B cell (primary cell): ENCODE results near the gene THSD4. TPM values are rescaled to one million over a fixed set of nuclear protein-coding genes. Genes with fewer than 3 reads are reported as not detected.

Experiments used
- ATAC-seq: fragments of 200-7000 bp; cut with Tn5 transposase; one replicate; pipeline ENCODE4 v1.10.0; 2021; ENCODE audit warnings: low read depth, mild to moderate bottlenecking, moderate number of reproducible peaks, moderate library complexity
- CTCF ChIA-PET: fragments of 350-600 bp; sonication (Branson Sonifier 250); formaldehyde crosslinking; loops from one replicate; lab custom pipeline; 2021; ENCODE audit warnings: antibody characterized with exemption, inconsistent platforms; lab: Charles Lee
- POLR2A ChIA-PET: fragments of 350-600 bp; sonication (Branson Sonifier 250); formaldehyde crosslinking; loops from one replicate; lab custom pipeline; 2021; ENCODE audit warnings: antibody characterized with exemption; lab: Charles Lee
- DNase-seq: peaks from one replicate; pipeline ENCODE4 v3.0.0; 2013
- H2AFZ ChIP-seq: 2 replicates; pipeline ENCODE4 v1.6.1; 2012; ENCODE audit warnings: mild to moderate bottlenecking, low read depth, low read length; ENCODE audit not compliant: insufficient read depth, poor library complexity, severe bottlenecking
- H3K27ac ChIP-seq, 2 donors: 1 replicate in 1 of 2; 2 replicates in 1 of 2; pipeline ENCODE4 v1.5.1; 2012 to 2013; ENCODE audit warnings: low read length in 2 of 2, mild to moderate bottlenecking in 2 of 2, moderate library complexity in 1 of 2
- H3K27me3 ChIP-seq, 4 experiments: fragments of 200-600 bp in 1 of 4; sonication (generic) in 1 of 4; replicated peaks in 1 of 4; 1 replicate in 2 of 4; 2 replicates in 2 of 4; pipeline versions ENCODE4 v1.6.1 to v1.7.0; 2013 to 2016; ENCODE audit warnings: low read length in 3 of 4, mild to moderate bottlenecking in 2 of 4, mixed read lengths in 1 of 4, moderate library complexity in 1 of 4; ENCODE audit not compliant: insufficient read depth in 4 of 4, control insufficient read depth in 3 of 4; ENCODE audit errors: control extremely low read depth in 1 of 4
- H3K36me3 ChIP-seq, 2 experiments: replicated peaks in 1 of 2; 1 replicate in 1 of 2; 2 replicates in 1 of 2; pipeline versions ENCODE4 v1.6.1 to v1.7.1; 2013; ENCODE audit warnings: low read length in 1 of 2; ENCODE audit not compliant: insufficient read depth in 2 of 2, control insufficient read depth in 1 of 2; ENCODE audit errors: control extremely low read depth in 1 of 2, extremely low read depth in 1 of 2
- H3K4me1 ChIP-seq, 2 donors: fragments of 200-600 bp in 1 of 2; sonication (generic) in 1 of 2; 1 replicate in 1 of 2; 2 replicates in 1 of 2; pipeline versions ENCODE4 v1.5.1 to v1.6.1; 2013 to 2017; ENCODE audit warnings: low read length in 2 of 2; ENCODE audit not compliant: control insufficient read depth in 2 of 2, insufficient read depth in 2 of 2
- H3K4me2 ChIP-seq: replicated peaks from 2 replicates; pipeline ENCODE3; 2012; ENCODE audit warnings: mild to moderate bottlenecking, low read depth, low read length; ENCODE audit not compliant: poor library complexity, severe bottlenecking
- H3K4me3 ChIP-seq, 5 experiments: fragments of 200-600 bp in 1 of 5; sonication (generic) in 1 of 5; 1 replicate in 3 of 5; 2 replicates in 2 of 5; pipeline versions ENCODE4 v1.5.1 to v1.7.0; 2011 to 2016; ENCODE audit warnings: low read length in 4 of 5, mild to moderate bottlenecking in 4 of 5, low read depth in 2 of 5, control low read depth in 1 of 5, moderate library complexity in 1 of 5; ENCODE audit not compliant: insufficient read depth in 1 of 5; ENCODE audit errors: control extremely low read depth in 1 of 5, extremely low read depth in 1 of 5
- H3K79me2 ChIP-seq: fragments of 200-600 bp; sonication (generic); one replicate; pipeline ENCODE4 v1.6.0; 2016; ENCODE audit warnings: low read length; ENCODE audit not compliant: control insufficient read depth, insufficient read depth
- H3K9ac ChIP-seq: fragments of 200-600 bp; sonication (generic); 2 replicates; pipeline ENCODE4 v1.6.1; 2017; ENCODE audit warnings: mild to moderate bottlenecking, low read length, moderate library complexity
- H3K9me3 ChIP-seq, 3 donors: one replicate each; pipeline versions ENCODE4 v1.6.1 to v1.7.1; 2013; ENCODE audit warnings: low read length in 2 of 3; ENCODE audit not compliant: control insufficient read depth in 2 of 3, insufficient read depth in 1 of 3; ENCODE audit errors: control extremely low read depth in 1 of 3
- H4K20me1 ChIP-seq: 2 replicates; pipeline ENCODE4 v1.6.0; 2012; ENCODE audit warnings: mild to moderate bottlenecking, low read length; ENCODE audit not compliant: insufficient read depth, control insufficient read depth, poor library complexity, severe bottlenecking
- H3K27ac Mint-ChIP-seq: one replicate; pipeline ENCODE4 v1.8.0; 2021; ENCODE audit warnings: mixed read lengths
- H3K27me3 Mint-ChIP-seq: one replicate; pipeline ENCODE4 v1.8.0; 2021; ENCODE audit warnings: mixed read lengths
- H3K4me1 Mint-ChIP-seq: one replicate; pipeline ENCODE4 v1.8.0; 2021; ENCODE audit warnings: mixed read lengths
- H3K4me3 Mint-ChIP-seq: one replicate; pipeline ENCODE4 v1.8.0; 2021; ENCODE audit warnings: mixed read lengths
- H3K9me3 Mint-ChIP-seq: one replicate; pipeline ENCODE4 v1.8.0; 2022; ENCODE audit warnings: mixed read lengths; ENCODE audit not compliant: insufficient read depth
- EZH2 ChIP-seq: IDR thresholded peaks from 2 replicates; pipeline ENCODE4 v1.6.1; 2012; ENCODE audit warnings: borderline replicate concordance, low read depth, mild to moderate bottlenecking, moderate library complexity, low read length; ENCODE audit not compliant: insufficient read depth, poor library complexity, severe bottlenecking
- WGBS: methylation state at CpG from one replicate; pipeline ENCODE4 v1.1.5; 2013; ENCODE audit warnings: missing lambda C conversion rate; ENCODE audit not compliant: insufficient coverage; 5-methylcytosine and 5-hydroxymethylcytosine counted together
- intact Hi-C: fragments of 100-400 bp; cut with micrococcal nuclease; formaldehyde crosslinking; loops from one replicate; pipeline ENCODE4 v1.10.0; 2022
- polyA plus RNA-seq: library from polyadenylated mRNA; depleted of rRNA; stranded (reverse); fragments of >200 nt; gene quantifications from 2 replicates; pipeline ENCODE4 v1.2.3, GENCODE V29; 2012
- total RNA-seq, 2 donors: library from RNA; stranded (reverse); fragments of 120-200 nt in 1 of 2; gene quantifications; 1 replicate in 1 of 2; 2 replicates in 1 of 2; pipeline versions ENCODE4 v1.2.3 to v1.2.4, GENCODE V29; 2013 to 2022
- TF ChIP-seq, protein P1 (sequence below): fragments of 200-600 bp; IDR thresholded peaks from one replicate; pipeline ENCODE4 v1.8.0; 2022; ENCODE audit warnings: antibody characterized with exemption, mild to moderate bottlenecking

THSD4 gene
- total and polyA plus RNA-seq, 2 donors (not counting 1 experiment from before 2014, with no cell fraction given), result not detected

- POLR2A ChIA-PET, result no interaction called here
- Mint-ChIP-seq H3K4me1 (no peaks in the 10 kb centered on the region), H3K27ac (no peak overlapping the region), H3K27me3 (peaks cover 15% of the 10 kb centered on the region), H3K4me3 (no peak overlapping the region), H3K9me3 (no peaks in the 10 kb centered on the region)
- Histone ChIP-seq H3K9ac (no peak overlapping the region), H3K4me2 (no peak overlapping the region), H3K4me1 (no peaks in the 10 kb centered on the region), H3K27me3 (no peaks in the 10 kb centered on the region), H4K20me1 (no peaks in the 10 kb centered on the region), H3K79me2 (no peaks in the 10 kb centered on the region), H3K9me3 (peaks cover 3 to 5% (median 5%) of the 10 kb centered on the region in 3 donors), H3K27ac (no peak overlapping the region), H2AFZ (no peak overlapping the region), H3K4me3 (no peak overlapping the region), H3K36me3 (no peaks in the 10 kb centered on the region)
- DNase-seq, result no peak
- TF ChIP-seq EZH2, result no peak
- TF ChIP-seq, protein P1, sequence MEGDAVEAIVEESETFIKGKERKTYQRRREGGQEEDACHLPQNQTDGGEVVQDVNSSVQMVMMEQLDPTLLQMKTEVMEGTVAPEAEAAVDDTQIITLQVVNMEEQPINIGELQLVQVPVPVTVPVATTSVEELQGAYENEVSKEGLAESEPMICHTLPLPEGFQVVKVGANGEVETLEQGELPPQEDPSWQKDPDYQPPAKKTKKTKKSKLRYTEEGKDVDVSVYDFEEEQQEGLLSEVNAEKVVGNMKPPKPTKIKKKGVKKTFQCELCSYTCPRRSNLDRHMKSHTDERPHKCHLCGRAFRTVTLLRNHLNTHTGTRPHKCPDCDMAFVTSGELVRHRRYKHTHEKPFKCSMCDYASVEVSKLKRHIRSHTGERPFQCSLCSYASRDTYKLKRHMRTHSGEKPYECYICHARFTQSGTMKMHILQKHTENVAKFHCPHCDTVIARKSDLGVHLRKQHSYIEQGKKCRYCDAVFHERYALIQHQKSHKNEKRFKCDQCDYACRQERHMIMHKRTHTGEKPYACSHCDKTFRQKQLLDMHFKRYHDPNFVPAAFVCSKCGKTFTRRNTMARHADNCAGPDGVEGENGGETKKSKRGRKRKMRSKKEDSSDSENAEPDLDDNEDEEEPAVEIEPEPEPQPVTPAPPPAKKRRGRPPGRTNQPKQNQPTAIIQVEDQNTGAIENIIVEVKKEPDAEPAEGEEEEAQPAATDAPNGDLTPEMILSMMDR, result no peak
- no peak for ATAC-seq
- WGBS, result no CpG with 5 or more reads among the region's 3 CpGs
- CTCF ChIA-PET, result no interaction called here
- intact Hi-C loops, result no loop called here
Observed at GRCh38 chr15:71167445-71168165, 52.3 kb downstream of the THSD4 start.

DNA sequence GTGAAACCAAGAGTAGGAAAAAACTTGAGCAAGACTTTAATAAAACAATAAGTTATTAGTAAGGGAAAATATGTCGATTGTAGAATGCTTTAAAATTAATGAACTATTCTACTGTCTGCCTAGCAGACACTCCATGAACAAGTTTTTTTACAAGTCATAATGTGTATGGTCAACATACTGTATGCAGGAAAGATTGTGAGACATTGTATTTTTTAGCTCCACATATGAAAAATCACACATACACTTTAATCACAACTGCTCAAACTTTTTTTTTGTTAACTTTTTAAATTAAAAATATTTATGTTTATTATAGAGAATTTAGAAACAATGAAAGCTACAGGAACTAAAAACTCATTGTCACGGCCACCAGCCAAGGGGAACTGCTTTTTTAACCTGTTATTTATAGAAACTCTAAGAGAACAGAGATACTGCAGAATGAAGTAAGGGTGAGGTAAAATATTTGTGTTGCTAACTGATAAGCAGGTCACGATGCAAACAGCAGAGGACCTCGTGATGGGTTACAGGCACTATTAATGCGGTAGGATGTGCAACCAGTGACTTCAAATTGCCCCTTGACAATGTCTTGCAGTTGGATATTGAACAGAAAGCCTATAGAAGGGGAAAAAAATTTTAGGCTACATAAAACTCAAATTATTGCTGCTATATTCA, 53.0 kb downstream of the THSD4 start:
- TF ChIP-seq, protein P1, result no peak
- TF ChIP-seq EZH2, result no peak
- H3K4me2 ChIP-seq, result no peak overlapping the region
- Mint-ChIP-seq H3K4me3 (no peak overlapping the region), H3K27me3 (peaks cover 15% of the 10 kb centered on the region), H3K4me1 (no peaks in the 10 kb centered on the region), H3K9me3 (no peaks in the 10 kb centered on the region), H3K27ac (no peak overlapping the region)
- H3K27me3 ChIP-seq, result no peaks in the 10 kb centered on the region
- intact Hi-C loops, result no loop called here
- H3K9ac ChIP-seq, result no peak overlapping the region
- no peak overlapping the region for H3K4me3 ChIP-seq
- ATAC-seq (no peak), DNase-seq (no peak)
- WGBS, result 0% methylated on average over 3 of the region's 5 CpGs
- ChIA-PET CTCF (no interaction called here), POLR2A (no interaction called here)
- no peaks in the 10 kb centered on the region for H3K4me1 ChIP-seq
- no peaks in the 10 kb centered on the region for H3K79me2 ChIP-seq
- no peaks in the 10 kb centered on the region for H4K20me1 ChIP-seq
- no peak overlapping the region for H3K27ac ChIP-seq
- H2AFZ ChIP-seq, result no peak overlapping the region
- no peaks in the 10 kb centered on the region for H3K36me3 ChIP-seq
- peaks cover 3 to 5% (median 5%) of the 10 kb centered on the region in 3 donors for H3K9me3 ChIP-seq
